Kidney (tissue), 14 donors: ENCODE results near the gene SETD1B. TPM values are rescaled to one million over a fixed set of nuclear protein-coding genes. Genes with fewer than 3 reads are reported as not detected.

Experiments
- DNase-seq, 5 donors: peaks; one replicate each; pipeline ENCODE4 v3.0.0-alpha.2; 2013 to 2020
- FAIRE-seq: peaks from 2 replicates; lab custom pipeline; 2012; peaks lifted over from hg19 to GRCh38; lab: Jason Lieb, UNC
- H3K27ac ChIP-seq, 2 donors: one replicate each; pipeline ENCODE4 v1.7.0; 2013; ENCODE audit warnings: low read depth in 2 of 2, low read length in 2 of 2, inconsistent platforms in 1 of 2
- H3K27me3 ChIP-seq: one replicate; pipeline ENCODE4 v1.7.1; 2013; ENCODE audit warnings: low read length, inconsistent platforms; ENCODE audit not compliant: control insufficient read depth, insufficient read depth
- H3K36me3 ChIP-seq, 3 donors: one replicate each; pipeline versions ENCODE4 v1.7.0 to v1.7.1; 2013; ENCODE audit warnings: low read length in 3 of 3, control low read depth in 1 of 3, inconsistent platforms in 1 of 3; ENCODE audit not compliant: insufficient read depth in 3 of 3, control insufficient read depth in 2 of 3
- H3K4me1 ChIP-seq, 3 donors: one replicate each; pipeline versions ENCODE4 v1.7.0 to v1.7.1; 2013; ENCODE audit warnings: low read length in 3 of 3, inconsistent platforms in 1 of 3, low read depth in 1 of 3; ENCODE audit not compliant: control insufficient read depth in 2 of 3, insufficient read depth in 2 of 3
- H3K4me3 ChIP-seq, 3 donors: one replicate each; pipeline versions ENCODE4 v1.7.0 to v1.8.1; 2013; ENCODE audit warnings: low read length in 3 of 3, control low read depth in 1 of 3, inconsistent platforms in 1 of 3
- H3K9ac ChIP-seq, 3 donors: one replicate each; pipeline versions ENCODE4 v1.7.0 to v1.7.1; 2013; ENCODE audit warnings: low read length in 3 of 3, control low read depth in 1 of 3, inconsistent platforms in 1 of 3
- H3K9me3 ChIP-seq, 3 donors: one replicate each; pipeline versions ENCODE4 v1.7.0 to v1.7.1; 2013; ENCODE audit warnings: low read length in 3 of 3, control low read depth in 1 of 3, inconsistent platforms in 1 of 3; ENCODE audit not compliant: control insufficient read depth in 2 of 3, insufficient read depth in 1 of 3
- CTCF ChIP-seq: IDR thresholded peaks from 3 replicates; pipeline ENCODE4 v1.5.1; 2012; ENCODE audit warnings: mild to moderate bottlenecking, moderate library complexity, borderline replicate concordance; ENCODE audit not compliant: insufficient read depth; ENCODE audit errors: extremely low read depth
- intact Hi-C: fragments of 100-400 bp; cut with DNase I; formaldehyde crosslinking; loops from one replicate; pipeline ENCODE4 v1.11.1; 2022
- polyA plus RNA-seq: library from polyadenylated mRNA; stranded (reverse); fragments of 350-450 nt; fragmentation: Illumina TruSeq; extraction: RNeasy Lipid Tissue Mini Kit (QIAGEN cat#74804); gene quantifications from one replicate; pipeline ENCODE4 v1.2.3, GENCODE V29; 2014; ENCODE audit warnings: low read depth, low replicate concordance; ENCODE audit not compliant: insufficient read depth
- total RNA-seq: library from RNA; stranded (reverse); fragmentation: NEBNext Ultra II Directional; extraction: Animal tissue kit (Norgen Biotek cat#: 25700); gene quantifications from one replicate; pipeline ENCODE4 v1.2.1, GENCODE V29; 2021
- donor health status: control.
- donor health status: control.
- donor health status: control.
- donor health status: control.
- donor health status: control.
- donor health status: DM: yes; HTN: yes; CAD: no.
- donor health status: Normal renal cell carcinoma (clear cell type).

SETD1B gene
- total and polyA plus RNA-seq, 2 donors from 2014 or later, result 3.5 to 34.5 TPM

- Histone ChIP-seq H3K4me3 (no peak overlapping the region), H3K4me1 (peaks cover 0 to 17% (median 7%) of the 10 kb centered on the region in 3 donors), H3K27me3 (no peaks in the 10 kb centered on the region), H3K9me3 (no peaks in the 10 kb centered on the region), H3K36me3 (no peaks in the 10 kb centered on the region), H3K9ac (no peak overlapping the region), H3K27ac (no peak overlapping the region)
- intact Hi-C loops, result no loop called here
- peak in 1 of 5 donors; percentile 55 for DNase-seq
- TF ChIP-seq CTCF, result no peak
- FAIRE-seq, result no peak
Observed at GRCh38 chr12:121769831-121770301, 33.9 kb upstream of the SETD1B start.

- no peak overlapping the region for H3K9ac ChIP-seq
- intact Hi-C loops, result no loop called here
- H3K27me3 ChIP-seq, result no peaks in the 10 kb centered on the region
- H3K9me3 ChIP-seq, result no peaks in the 10 kb centered on the region
- no peak for FAIRE-seq
- peak in 1 of 5 donors; percentile 61 for DNase-seq
- H3K36me3 ChIP-seq, result no peaks in the 10 kb centered on the region
- H3K4me3 ChIP-seq, result no peak overlapping the region
- peaks cover 0 to 19% (median 7%) of the 10 kb centered on the region in 3 donors for H3K4me1 ChIP-seq
- H3K27ac ChIP-seq, result no peak overlapping the region
- TF ChIP-seq CTCF, result no peak
Observed at GRCh38 chr12:121770388-121770787, 33.4 kb upstream of the SETD1B start.

- Histone ChIP-seq H3K36me3 (no peaks in the 10 kb centered on the region), H3K27me3 (no peaks in the 10 kb centered on the region), H3K27ac (no peak overlapping the region), H3K9me3 (no peaks in the 10 kb centered on the region), H3K9ac (no peak overlapping the region), H3K4me3 (no peak overlapping the region), H3K4me1 (peaks cover 0 to 20% (median 11%) of the 10 kb centered on the region in 3 donors)
- TF ChIP-seq CTCF, result no peak
- intact Hi-C loops, result no loop called here
- FAIRE-seq (no peak), DNase-seq (peak in 2 of 5 donors; percentile 59 to 61)
Observed at GRCh38 chr12:121770813-121771625, 32.8 kb upstream of the SETD1B start.
